GM12891 (cell line): Measurements from ENCODE around the gene MCM3AP.

Experiments
- DNase-seq: peaks from one replicate; pipeline ENCODE4 v3.0.0; 2011; ENCODE audit warnings: low spot score; ENCODE audit not compliant: insufficient read length
- FAIRE-seq: peaks from 2 replicates; lab custom pipeline; 2011; peaks lifted over from hg19 to GRCh38; lab: Jason Lieb, UNC
- PAX5 ChIP-seq: IDR thresholded peaks from 2 replicates; pipeline ENCODE4 v1.6.1; 2011; ENCODE audit warnings: low read length, moderate library complexity, mild to moderate bottlenecking; ENCODE audit not compliant: insufficient read depth, severe bottlenecking
- POLR2A ChIP-seq: IDR thresholded peaks from 2 replicates; pipeline ENCODE4 v1.6.1; 2011; ENCODE audit warnings: low read depth, low read length, control low read depth
- POLR2AphosphoS5 ChIP-seq: IDR thresholded peaks from 2 replicates; pipeline ENCODE4 v1.6.1; 2011; ENCODE audit warnings: low read depth, low read length, control low read depth
- POU2F2 ChIP-seq: IDR thresholded peaks from 2 replicates; pipeline ENCODE4 v1.6.1; 2011; ENCODE audit warnings: low read depth, mild to moderate bottlenecking, control low read depth, low read length, moderate library complexity
- SPI1 ChIP-seq: IDR thresholded peaks from 2 replicates; pipeline ENCODE4 v1.6.1; 2011; ENCODE audit warnings: low read depth, low read length, control low read depth
- TAF1 ChIP-seq: IDR thresholded peaks from 2 replicates; pipeline ENCODE4 v1.6.1; 2011; ENCODE audit warnings: low read depth, low read length, control low read depth

Gene MCM3AP

DNA sequence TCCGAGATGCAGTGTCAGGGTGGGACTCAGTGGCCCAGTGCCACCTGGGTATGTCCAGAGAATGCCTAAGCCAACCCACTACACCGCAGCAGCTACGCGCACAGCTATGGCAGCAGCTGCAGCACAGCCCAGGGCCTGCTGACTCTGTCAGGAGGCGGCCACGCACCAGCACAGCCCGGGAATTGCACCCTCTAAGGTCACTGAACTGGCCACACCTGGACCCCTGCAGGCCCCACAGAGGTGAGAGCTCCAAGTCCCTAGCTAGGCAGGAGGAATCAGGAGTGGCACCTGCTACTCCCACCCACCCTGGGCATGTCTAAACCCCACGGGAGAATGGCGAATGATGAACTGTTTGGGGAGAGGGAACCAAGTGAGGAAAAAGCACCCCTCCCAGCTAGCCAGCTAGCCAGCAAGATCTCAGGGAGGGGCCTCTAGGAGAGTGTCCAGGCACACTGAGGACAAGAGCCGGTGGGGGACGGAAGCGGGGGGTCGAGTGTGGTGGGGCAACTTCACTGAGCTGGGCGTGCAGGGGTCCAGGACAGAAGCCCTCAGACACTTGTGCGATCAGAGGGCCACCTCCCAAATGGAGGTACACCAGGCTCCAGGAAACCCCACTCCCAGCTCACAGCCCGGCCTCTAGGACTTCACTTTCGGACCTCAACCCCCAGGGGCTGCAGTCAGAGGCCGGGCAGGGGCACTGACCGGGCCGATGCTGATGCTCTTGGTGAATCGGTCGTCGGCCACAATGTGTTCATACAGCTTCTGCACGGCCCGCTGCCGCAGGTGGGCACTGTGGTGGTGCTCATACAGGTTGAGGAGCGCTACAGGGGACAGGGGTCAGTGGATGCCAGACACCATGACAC lies 70.7 kb downstream of the MCM3AP start:
- FAIRE-seq (no peak), DNase-seq (no peak)
- TF ChIP-seq PAX5 (no peak), TAF1 (no peak), POLR2A (no peak), POU2F2 (no peak), SPI1 (no peak), POLR2AphosphoS5 (no peak)

DNA sequence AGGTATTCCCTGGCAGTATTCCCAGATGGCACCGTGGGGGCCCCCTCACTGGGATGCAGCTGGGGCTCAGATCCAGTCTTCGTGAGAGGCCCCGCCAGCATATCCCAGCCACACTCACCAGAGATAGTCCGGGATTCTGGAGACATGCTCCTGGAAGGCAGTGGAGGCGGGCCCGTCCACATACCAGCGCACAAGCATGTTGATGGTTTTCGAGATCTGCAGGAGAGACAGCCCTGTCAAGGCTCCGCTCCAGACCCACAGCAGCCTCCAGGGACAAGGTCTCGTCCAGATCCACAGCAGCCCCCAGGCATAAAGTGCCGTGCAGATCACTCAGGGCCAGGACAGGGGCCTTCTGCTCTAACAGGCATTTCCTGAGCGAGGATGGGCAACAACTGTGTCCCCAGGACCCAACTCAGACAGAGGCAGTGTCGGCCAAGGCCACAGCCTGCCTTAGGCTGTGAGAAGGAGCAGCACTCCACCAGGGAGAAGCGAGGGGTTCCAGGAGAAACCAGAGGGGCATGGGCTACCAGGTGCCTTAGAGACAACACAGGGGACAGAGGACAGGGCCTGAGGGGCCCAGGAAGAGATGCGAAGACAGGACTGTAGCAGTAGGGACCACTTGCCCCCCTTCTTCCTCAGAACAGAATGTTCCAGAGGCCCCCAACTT lies 71.7 kb downstream of the MCM3AP start:
- no peak for FAIRE-seq
- no peak for DNase-seq

DNA sequence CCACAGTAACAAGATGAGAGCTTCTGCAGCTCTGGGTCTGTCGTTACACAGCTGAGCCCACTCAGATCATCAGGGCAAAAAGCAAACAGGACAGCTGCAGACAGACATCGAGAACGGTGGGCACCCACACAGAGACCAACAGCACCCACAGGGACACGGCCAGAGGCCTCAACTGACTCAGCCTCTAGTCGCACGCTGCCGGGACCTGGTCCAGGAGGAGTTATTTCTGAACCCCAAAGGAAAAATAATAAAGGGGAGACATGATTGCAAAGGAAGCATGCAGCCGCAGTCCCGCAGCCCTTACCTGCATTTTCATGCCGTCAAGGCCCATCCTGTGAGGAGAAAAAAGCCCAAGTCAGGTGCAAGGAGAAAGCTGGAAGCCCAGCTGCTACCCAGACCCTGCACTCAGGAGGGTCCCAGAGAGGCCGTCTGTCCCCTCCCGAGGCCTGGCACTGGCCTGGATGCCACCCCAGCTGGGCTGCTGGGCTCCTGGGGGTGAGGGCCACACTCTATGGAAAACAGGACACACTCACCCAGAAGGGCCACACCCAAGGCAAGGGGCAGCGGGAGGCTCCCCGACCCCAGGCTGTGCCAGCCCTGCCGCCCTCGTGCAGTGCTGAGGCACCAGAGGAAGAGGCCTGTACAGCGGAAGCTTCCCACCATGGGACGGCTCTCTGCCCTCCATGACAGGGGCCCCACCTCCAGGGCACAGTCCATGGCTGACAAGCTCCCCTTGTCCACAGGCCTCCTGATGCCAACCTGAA lies 72.5 kb downstream of the MCM3AP start:
- FAIRE-seq (no peak), DNase-seq (no peak)
- TF ChIP-seq SPI1 (no peak), POLR2AphosphoS5 (no peak), PAX5 (no peak), POU2F2 (no peak), TAF1 (no peak), POLR2A (no peak)

More for the DNA sequence above, 71.7 kb downstream of the MCM3AP start:
- TF ChIP-seq POLR2AphosphoS5 (no peak), POU2F2 (no peak)

- DNase-seq (no peak), FAIRE-seq (no peak)
- TF ChIP-seq TAF1 (no peak), SPI1 (no peak), POLR2AphosphoS5 (no peak), POLR2A (no peak), POU2F2 (no peak), PAX5 (no peak)
Observed at GRCh38 chr21:46211786-46212720, 73.4 kb downstream of the MCM3AP start.

DNA sequence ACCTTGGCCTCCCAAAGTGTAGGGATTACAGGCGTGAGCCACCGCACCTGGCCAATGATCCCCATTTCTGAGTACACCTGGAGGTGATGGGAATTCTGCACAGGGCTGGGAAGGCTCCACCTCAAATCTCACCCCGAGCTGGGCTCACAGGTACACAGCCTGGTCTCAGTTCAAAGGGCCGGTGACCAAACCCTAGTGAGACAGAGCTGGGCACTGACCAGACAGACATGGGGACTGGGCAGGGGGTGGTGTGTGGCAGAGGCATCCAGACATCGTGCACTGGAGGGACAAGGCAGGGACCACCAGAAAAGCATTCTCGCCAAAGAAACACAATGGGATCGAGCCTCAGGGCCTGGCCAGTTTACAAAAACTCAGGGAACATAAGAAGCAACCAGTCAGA lies 74.0 kb downstream of the MCM3AP start:
- no peak for DNase-seq
- TF ChIP-seq POLR2A (no peak), SPI1 (no peak), POLR2AphosphoS5 (no peak), POU2F2 (no peak)
- FAIRE-seq: no peak

DNA sequence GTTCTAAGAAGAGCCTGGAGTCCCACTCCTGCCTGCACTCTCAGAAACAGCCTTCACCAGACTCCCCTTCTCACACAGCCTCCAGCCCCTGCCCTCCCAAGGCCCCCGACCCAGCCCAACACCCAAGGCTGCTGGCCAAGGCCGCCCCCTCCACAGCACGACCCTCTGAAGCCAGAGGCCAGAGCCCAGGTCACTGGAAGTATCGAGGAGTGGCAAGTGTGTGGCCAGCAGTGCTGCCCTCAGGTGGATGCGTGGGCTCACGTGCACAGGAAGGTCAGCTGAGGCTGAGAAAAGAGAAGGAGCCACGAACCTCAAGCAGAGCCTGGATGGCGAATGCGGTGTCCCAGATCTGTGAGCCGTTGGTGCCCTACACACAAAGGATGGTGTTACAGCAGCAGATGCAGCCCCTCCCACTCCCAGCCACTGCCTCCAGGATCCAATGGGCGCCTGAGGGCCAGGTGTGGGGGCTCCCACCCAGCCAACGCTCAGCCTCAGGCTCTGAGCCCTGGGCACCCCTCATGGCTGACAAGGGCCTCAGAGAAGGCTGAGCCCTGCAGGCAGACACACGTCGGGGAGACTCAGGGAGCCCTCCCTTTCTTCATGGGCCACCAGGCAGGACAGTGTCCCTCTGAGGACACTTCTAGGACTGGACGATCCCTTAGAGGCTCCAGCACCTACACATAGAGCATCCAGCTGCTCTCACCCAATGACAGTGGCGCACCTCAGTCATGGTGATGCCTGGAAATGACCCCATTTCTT lies 74.9 kb downstream of the MCM3AP start:
- DNase-seq: no peak
- TF ChIP-seq POLR2AphosphoS5: no peak
- TF ChIP-seq PAX5: no peak
- no peak for TF ChIP-seq POLR2A
- no peak for TF ChIP-seq POU2F2
- TF ChIP-seq TAF1: no peak
- no peak for TF ChIP-seq SPI1
- no peak for FAIRE-seq

DNA sequence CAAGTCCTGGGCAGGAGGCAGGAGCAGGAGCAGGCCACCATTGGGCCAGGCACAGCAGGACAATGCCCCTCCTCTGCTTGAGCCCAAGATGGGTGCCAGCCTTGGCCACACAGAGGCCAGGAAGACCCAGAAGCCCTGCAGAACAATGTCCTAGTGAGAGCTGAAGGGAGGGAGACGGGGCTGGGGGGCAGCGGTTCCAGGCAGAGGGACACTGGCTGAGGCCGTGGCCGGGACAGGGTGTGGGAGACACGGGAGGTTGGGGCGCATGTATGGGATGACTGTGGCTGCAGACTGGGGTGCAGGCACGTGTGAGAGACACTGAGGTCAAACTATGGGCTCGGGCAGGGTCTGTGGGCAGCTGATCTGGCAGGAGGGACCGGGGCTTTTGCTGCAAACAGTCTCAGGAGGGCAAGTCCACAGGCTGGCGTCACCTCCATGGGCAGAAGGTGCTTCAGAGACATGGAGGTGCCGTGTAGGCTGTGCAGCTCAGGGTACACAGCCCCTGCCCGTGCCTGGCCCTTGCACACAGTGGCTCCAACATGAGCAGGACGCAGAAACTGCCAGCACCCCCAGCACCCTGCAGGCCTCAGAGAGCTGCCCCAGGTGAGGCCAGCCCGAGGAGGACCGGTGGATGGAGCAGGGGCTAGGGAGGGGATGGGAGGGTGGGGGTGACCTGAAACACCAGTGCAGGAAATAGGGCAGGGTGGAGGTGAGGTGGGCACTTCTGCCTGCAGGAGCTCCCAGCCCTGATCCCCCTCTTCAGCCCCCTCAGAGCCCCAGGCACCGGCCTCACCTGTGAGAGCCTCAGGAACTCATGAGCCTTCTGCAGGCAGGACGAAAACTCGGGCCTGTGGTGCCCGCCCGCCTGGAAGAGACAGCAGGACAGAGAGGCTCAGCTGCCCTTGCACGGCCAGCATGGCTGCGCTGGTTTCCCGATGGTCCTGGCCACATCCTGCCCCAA lies 76.4 kb downstream of the MCM3AP start:
- FAIRE-seq (no peak), DNase-seq (no peak)
- TF ChIP-seq POLR2A (no peak), POLR2AphosphoS5 (no peak), PAX5 (no peak), TAF1 (no peak), SPI1 (no peak)
